Suprapubic skin (tissue), 4 donors: ENCODE data around the gene MOBP. TPM values are rescaled to one million over a fixed set of nuclear protein-coding genes. Genes with fewer than 3 reads are reported as not detected.

Experiments used
- DNase-seq, 2 donors: peaks; one replicate each; pipeline ENCODE4 v3.0.0-alpha.2; 2019; ENCODE audit warnings: low spot score in 2 of 2
- H3K27ac ChIP-seq: fragments of 200-600 bp; sonication (generic); one replicate; pipeline ENCODE4 v1.5.1; 2019
- H3K27me3 ChIP-seq: fragments of 200-600 bp; sonication (generic); one replicate; pipeline ENCODE4 v1.5.1; 2019
- H3K36me3 ChIP-seq: fragments of 200-600 bp; sonication (generic); one replicate; pipeline ENCODE4 v1.5.1; 2019
- H3K4me1 ChIP-seq: fragments of 200-600 bp; sonication (generic); one replicate; pipeline ENCODE4 v1.5.1; 2019
- H3K4me3 ChIP-seq: fragments of 200-600 bp; sonication (generic); one replicate; pipeline ENCODE4 v1.5.1; 2019; ENCODE audit warnings: mild to moderate bottlenecking
- H3K9me3 ChIP-seq: fragments of 200-600 bp; sonication (generic); one replicate; pipeline ENCODE4 v1.5.1; 2019
- CTCF ChIP-seq, 2 donors: fragments of 200-600 bp in 1 of 2; fragments of 450-650 bp in 1 of 2; sonication (generic) in 1 of 2; IDR thresholded peaks; one replicate each; pipeline ENCODE4 v1.5.1; 2016 to 2019; ENCODE audit warnings: antibody characterized with exemption in 2 of 2, mild to moderate bottlenecking in 1 of 2, moderate library complexity in 1 of 2
- EP300 ChIP-seq: sonication (generic); formaldehyde crosslinking; IDR thresholded peaks from one replicate; pipeline ENCODE4 v1.6.1; 2017; ENCODE audit warnings: antibody characterized with exemption
- POLR2A ChIP-seq, 2 donors: fragments of 450-650 bp; IDR thresholded peaks; one replicate each; pipeline ENCODE4 v1.6.1; 2017; ENCODE audit warnings: antibody characterized with exemption in 2 of 2, mild to moderate bottlenecking in 2 of 2, moderate library complexity in 2 of 2
- POLR2AphosphoS5 ChIP-seq, 3 donors: sonication (generic); formaldehyde crosslinking; IDR thresholded peaks; one replicate each; pipeline ENCODE4 v1.6.1; 2017; ENCODE audit warnings: antibody characterized with exemption in 3 of 3
- WGBS: methylation state at CpG from one replicate; pipeline ENCODE4 v1.1.5; 2018; 5-methylcytosine and 5-hydroxymethylcytosine counted together
- total RNA-seq, 4 donors: library from RNA; depleted of rRNA; stranded (reverse); fragments of >200 nt; gene quantifications; one replicate each; pipeline ENCODE4 v1.1.0, GENCODE V29; 2016

Gene MOBP
- total RNA-seq, 4 donors from 2014 or later: not detected

- TF ChIP-seq EP300: no peak
- TF ChIP-seq CTCF (IDR thresholded peaks at IDR 0.05): no peak
- no peak for TF ChIP-seq POLR2A (IDR thresholded peaks at IDR 0.05)
- TF ChIP-seq POLR2AphosphoS5 (IDR thresholded peaks at IDR 0.05): no peak
- H3K4me3 ChIP-seq: no peak overlapping the region
- 67% methylated on average over 1 of the region's 1 CpG for WGBS
- no peak overlapping the region for H3K27ac ChIP-seq
- no peak for DNase-seq
- H3K36me3 ChIP-seq: no peaks in the 10 kb centered on the region
- no peaks in the 10 kb centered on the region for H3K9me3 ChIP-seq
- H3K27me3 ChIP-seq: no peaks in the 10 kb centered on the region
- H3K4me1 ChIP-seq: no peaks in the 10 kb centered on the region
Observed at GRCh38 chr3:39540162-39540921, 72.9 kb downstream of the MOBP start.

GRCh38 chr3:39541442-39541841, 74.0 kb downstream of the MOBP start:
- no peaks in the 10 kb centered on the region for H3K4me1 ChIP-seq
- H3K9me3 ChIP-seq: no peaks in the 10 kb centered on the region
- DNase-seq: no peak
- H3K36me3 ChIP-seq: no peaks in the 10 kb centered on the region
- WGBS: 70% methylated on average over 3 of the region's 3 CpGs
- no peaks in the 10 kb centered on the region for H3K27me3 ChIP-seq
- no peak overlapping the region for H3K4me3 ChIP-seq
- TF ChIP-seq EP300: no peak
- no peak for TF ChIP-seq CTCF (IDR thresholded peaks at IDR 0.05)
- TF ChIP-seq POLR2AphosphoS5 (IDR thresholded peaks at IDR 0.05): no peak
- no peak for TF ChIP-seq POLR2A (IDR thresholded peaks at IDR 0.05)
- no peak overlapping the region for H3K27ac ChIP-seq

GRCh38 chr3:39541917-39542329, 74.4 kb downstream of the MOBP start:
- no peaks in the 10 kb centered on the region for H3K36me3 ChIP-seq
- H3K4me1 ChIP-seq: no peaks in the 10 kb centered on the region
- no peak for DNase-seq
- no peak overlapping the region for H3K4me3 ChIP-seq
- H3K9me3 ChIP-seq: no peaks in the 10 kb centered on the region
- H3K27ac ChIP-seq: no peak overlapping the region
- 16% methylated on average over 5 of the region's 5 CpGs for WGBS
- no peaks in the 10 kb centered on the region for H3K27me3 ChIP-seq
- TF ChIP-seq POLR2A (IDR thresholded peaks at IDR 0.05) (no peak), CTCF (IDR thresholded peaks at IDR 0.05) (peak in 1 of 2 donors; percentile 16), EP300 (no peak)

- WGBS: 87% methylated on average over 5 of the region's 5 CpGs
Observed at GRCh38 chr3:39542588-39542988, 75.1 kb downstream of the MOBP start.

More at GRCh38 chr3:39542588-39542988, 75.1 kb downstream of the MOBP start:
- H3K27ac ChIP-seq: no peak overlapping the region
- H3K36me3 ChIP-seq: no peaks in the 10 kb centered on the region
- no peak for DNase-seq
- no peaks in the 10 kb centered on the region for H3K4me1 ChIP-seq
- no peak overlapping the region for H3K4me3 ChIP-seq
- TF ChIP-seq POLR2AphosphoS5 (IDR thresholded peaks at IDR 0.05) (no peak), POLR2A (IDR thresholded peaks at IDR 0.05) (no peak), EP300 (no peak), CTCF (IDR thresholded peaks at IDR 0.05) (no peak)
- H3K27me3 ChIP-seq: no peaks in the 10 kb centered on the region
- H3K9me3 ChIP-seq: no peaks in the 10 kb centered on the region
